ENCODE results near the gene EYS. TPM values are rescaled to one million over a fixed set of nuclear protein-coding genes. Genes with fewer than 3 reads are reported as not detected.

EYS gene
- total and polyA plus RNA-seq, 2 of the 8 experiments (the other 6 are each of a cell fraction or from before 2014, with no cell fraction given): 0.05 to 0.13 TPM

GRCh38 chr6:65398851-65399250, 308.2 kb downstream of the EYS start (continued):
- TF ChIP-seq BCL11A (IDR thresholded peaks at IDR 0.05; ENCODE audit: low read depth in 2 of 2, low read length in 2 of 2) (no peak), JUND (IDR thresholded peaks at IDR 0.05; ENCODE audit: low read length) (no peak)

All from H1 (cell line).